ENCODE results near the gene PML.

Gene PML

DNA sequence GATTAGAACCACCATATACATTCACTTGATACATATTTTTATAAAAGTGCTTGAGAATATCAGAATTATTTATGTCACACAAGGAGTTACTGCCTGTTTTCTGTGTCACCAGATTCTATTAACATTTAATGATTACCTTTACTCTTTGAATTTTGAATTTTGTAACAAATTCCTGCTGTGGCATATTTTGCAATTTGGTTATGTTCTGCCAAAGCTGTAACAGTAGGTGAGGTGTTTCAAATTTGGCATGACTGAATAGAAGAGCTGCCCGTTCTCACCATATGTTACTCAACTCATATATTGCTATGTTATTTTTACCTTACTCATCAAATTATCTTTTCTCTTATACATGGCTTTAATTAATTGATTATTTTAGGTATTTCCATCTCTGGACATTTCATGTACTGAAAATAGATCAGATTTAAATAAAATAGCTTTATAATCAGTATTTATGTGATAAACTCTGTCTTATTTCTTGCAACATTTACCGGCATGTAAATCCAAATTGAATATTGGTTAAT lies 18.9 kb downstream of the PML start:
- DNase-seq: no peak

- DNase-seq: no peak
Observed at GRCh38 chr15:74019734-74020133, 25.2 kb downstream of the PML start.

- no peak for DNase-seq
Observed at GRCh38 chr15:74022706-74023470, 28.4 kb downstream of the PML start.

DNA sequence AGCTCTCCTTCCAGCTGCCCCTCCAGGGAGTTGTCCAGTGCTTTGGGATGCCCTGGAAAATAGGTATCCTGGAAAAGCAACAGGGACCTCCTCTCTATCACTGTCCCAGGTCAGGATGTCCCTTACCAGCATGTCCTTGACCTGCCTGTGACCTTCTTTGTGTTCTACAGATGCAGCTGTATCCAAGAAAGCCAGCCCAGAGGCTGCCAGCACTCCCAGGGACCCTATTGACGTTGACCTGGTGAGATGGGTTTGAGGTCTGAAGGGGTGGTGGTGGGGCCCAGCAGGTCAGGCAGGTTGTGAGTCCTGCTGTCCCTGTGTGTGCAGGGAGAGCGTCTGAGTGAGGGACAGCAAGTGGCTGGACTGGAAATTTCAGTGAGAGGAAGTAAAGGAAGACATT lies 30.2 kb downstream of the PML start:
- DNase-seq: no peak

GRCh38 chr15:74025436-74025835 lies 30.9 kb downstream of the PML start:
- DNase-seq: no peak

DNA sequence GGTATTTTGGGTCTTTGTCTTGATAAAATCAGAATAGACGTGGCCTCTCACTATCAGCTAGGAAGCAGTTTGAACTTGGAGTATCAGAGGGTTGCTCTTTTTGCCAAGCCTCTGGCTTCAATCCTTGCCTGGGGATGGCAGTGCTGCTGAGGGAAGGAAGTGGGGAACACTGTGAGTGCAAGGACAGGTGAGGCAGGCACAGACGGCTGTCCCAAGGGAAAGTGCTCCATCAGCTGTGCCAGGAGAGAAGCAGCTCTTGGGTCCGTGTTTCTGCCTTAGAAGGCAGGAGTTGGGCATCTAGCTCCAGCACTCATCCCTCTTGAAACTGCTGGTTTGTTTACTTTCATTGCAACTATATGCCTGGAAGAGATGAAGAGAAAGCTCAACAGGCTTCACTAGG lies 33.2 kb downstream of the PML start:
- no peak for DNase-seq

DNA sequence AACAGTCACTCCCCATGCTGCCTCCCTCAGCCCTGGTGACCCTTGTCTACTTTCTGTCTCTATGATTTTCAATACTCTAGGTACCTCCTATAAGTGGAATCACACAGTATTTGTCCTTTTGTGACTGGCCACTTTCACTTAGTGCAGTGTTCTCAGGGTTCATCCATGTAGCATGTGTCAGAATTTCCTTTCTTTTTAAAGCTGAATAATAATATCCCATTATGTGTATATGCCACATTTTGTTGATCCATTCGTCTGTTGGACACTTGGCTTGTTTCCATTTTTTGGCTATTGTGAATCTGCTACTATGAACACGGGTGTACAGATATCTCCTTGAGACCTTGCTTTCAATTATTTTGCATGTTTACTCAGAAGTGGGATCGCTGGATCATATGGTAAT lies 34.1 kb downstream of the PML start:
- DNase-seq: no peak

DNA sequence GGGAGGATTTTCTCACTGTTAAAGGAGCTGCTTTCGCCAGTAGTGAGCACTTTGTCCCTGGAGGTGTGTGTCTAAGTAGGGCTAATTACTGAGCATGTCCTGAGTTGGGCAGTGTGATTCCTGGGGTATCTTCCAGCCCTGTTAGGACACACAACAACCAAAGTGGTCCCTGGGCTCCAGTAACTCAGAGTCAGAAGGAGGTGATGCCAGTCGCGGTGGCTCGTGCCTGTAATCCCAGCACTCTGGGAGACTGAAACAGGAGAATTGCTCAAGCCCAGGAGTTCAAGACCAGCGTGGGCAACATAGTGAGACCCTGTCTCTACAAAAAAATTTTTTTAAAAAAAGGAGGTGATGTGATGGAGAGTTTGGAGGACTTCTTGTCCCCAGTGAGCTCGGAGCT lies 37.5 kb downstream of the PML start:
- no peak for DNase-seq

DNA sequence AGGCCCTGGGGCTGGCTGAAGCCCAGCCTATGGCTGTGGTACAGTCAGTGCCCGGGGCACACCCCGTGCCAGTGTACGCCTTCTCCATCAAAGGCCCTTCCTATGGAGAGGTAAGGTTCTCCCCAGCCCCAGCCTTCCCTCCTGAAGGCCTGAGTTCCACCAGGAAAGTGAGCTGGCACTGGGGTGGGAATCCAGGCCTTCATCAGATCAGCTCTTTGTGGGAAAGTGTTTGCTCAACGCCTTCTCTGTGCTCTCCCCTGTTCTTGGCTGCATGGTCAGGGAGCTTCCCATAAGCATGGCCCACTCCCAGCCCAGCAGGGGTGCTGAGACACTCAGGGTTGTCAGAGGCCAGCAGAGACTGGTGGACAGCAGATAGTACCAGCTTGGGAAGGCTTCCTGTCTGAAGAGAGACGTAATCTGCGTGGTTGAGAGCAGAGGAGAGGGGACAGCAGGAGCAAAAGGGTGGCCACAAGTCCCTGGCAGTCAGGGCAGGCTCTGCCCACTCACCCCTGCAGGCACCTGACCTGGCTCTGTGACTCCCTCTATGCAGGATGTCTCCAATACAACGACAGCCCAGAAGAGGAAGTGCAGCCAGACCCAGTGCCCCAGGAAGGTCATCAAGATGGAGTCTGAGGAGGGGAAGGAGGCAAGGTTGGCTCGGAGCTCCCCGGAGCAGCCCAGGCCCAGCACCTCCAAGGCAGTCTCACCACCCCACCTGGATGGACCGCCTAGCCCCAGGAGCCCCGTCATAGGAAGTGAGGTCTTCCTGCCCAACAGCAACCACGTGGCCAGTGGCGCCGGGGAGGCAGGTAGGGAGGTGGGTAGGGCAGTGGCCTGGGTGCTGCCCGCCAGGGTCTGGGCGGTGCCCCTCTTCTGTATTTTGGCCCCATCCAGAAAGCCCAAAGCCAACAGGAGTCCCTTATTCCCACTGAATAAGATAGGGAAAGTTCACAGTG lies 38.4 kb downstream of the PML start:
- DNase-seq: peak; percentile 56

GRCh38 chr15:74034206-74034755 lies 39.8 kb downstream of the PML start:
- DNase-seq: no peak

DNA sequence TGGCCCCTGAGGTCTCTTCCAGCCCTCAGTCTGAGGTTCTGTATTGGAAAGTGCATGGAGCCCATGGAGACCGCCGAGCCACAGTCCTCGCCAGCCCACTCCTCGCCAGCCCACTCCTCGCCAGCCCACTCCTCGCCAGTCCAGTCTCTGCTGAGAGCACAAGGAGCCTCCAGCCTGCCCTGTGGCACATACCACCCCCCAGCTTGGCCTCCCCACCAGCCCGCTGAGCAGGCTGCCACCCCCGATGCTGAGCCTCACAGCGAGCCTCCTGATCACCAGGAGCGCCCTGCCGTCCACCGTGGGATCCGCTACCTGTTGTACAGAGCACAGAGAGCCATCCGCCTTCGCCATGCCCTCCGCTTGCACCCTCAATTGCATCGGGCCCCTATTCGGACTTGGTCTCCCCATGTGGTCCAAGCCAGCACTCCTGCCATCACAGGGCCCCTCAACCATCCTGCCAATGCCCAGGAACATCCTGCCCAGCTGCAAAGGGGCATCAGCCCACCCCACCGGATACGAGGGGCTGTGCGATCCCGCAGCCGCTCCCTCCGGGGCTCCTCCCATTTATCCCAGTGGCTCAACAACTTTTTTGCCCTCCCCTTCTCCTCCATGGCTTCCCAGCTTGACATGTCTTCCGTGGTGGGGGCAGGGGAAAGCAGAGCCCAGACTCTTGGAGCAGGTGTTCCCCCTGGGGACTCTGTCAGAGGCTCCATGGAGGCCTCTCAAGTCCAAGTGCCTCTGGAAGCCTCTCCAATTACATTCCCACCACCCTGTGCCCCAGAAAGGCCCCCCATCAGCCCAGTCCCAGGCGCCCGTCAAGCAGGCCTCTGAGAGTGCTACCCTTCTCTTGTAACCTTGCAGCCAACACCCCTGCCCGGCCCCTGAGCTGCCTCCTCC lies 40.9 kb downstream of the PML start:
- no peak for DNase-seq

DNA sequence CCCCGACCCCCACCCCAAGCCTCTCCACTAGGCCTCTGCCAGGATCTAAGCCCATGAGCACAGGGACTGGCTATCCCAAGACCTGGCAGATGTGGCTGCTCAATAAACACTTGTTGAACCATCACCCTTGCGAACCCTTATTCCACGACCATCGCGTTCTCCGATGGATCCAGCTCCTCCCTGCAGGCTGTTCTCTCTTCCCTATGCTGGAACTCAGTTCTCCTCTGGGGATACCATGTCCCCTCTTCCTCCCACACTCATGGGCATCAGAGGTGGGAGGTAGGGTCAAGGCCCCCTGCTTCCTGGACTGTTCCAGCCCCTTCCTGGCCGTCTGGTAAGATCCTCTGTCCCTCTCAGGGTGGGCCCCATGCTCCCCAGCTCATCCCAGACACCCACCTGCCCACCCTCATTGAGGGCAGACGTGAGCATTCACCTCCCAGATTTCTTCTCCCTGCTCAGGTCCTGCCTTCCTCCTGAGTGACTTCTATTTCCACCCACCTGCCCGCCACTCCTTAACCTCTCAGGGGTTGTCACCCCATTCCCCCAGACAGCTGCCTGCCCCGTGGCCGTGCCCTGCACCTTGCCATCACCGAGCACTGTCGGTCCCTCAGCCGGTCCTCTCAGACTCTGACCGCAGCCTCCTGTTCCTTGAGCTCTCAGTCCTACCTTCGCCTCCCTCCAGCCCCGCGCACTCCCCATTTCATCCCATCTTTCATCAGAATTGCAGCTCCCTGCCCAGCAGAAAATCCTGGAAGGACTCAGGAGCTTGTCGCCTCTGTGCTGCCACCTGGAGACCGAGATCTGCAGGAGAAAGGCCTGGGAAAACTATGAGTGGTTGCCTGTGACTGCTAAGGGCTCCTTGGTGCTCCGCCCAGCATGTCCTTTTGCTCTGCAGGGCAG lies 42.0 kb downstream of the PML start:
- DNase-seq: no peak

- DNase-seq: no peak
Observed at GRCh38 chr15:74037171-74038117, 42.9 kb downstream of the PML start.

DNA sequence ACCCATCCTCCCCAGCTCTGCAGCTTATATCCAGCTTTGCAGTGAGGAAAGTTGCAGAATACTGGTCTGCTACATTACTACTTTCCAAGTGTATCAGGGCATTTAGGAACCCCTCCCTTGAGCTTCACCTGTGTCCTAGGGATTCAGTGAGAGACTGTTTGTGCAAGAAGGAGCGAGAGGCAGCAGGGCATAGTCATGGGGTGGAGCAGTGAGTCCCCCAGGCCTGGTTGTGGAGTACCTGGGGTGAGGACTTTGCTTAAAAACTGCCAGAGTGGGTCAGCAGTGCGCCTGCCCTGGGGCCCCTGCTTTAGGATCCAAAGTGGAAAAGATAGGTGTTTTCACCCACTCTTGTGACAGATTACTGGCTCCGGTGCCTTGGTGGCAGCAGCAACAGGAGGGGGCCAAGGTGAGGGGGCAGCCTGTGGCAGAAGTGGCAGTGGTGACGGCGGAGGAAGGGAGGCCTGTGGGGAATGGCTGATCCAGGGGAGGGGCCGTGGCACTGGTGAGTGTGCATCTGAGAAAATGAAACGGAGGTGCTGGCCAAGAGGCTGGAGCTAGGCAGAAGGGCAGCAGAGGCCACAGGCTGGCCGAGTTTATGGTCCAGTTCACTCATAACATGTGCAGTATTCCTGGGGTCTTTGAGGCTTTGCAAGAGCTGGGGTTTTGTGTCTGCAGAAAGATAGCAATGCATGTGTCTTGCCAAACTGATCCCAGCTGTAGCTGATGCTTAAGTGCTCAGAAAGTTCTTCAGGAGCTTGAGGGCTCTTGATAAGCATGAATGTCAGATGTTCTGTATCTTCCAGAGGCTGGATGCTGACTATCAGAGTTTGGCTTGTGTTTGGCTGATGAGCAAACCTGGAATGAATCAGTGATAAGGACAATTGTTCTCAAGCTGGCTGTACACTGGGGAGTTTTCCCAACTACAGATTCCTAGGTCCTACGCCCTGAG lies 44.5 kb downstream of the PML start:
- no peak for DNase-seq

DNA sequence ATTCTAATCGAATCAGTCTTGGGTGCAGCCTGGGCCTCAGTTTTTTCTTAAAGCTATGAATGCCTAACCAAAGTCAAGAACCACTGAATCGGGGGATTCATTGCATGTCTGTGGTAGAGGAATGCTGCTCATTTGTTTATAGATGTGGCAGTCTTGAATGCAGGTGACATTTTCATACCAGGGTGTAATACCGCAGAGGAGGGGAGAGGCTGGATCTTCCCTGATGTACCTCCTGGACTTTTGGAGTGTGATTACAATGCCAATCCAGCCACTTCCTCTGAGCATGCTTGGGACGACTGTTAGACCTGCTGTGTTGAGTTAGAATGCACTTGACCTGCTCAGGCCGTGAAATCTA lies 45.1 kb downstream of the PML start:
- no peak for DNase-seq

- no peak for DNase-seq
Observed at GRCh38 chr15:74040109-74040850, 45.8 kb downstream of the PML start.

DNA sequence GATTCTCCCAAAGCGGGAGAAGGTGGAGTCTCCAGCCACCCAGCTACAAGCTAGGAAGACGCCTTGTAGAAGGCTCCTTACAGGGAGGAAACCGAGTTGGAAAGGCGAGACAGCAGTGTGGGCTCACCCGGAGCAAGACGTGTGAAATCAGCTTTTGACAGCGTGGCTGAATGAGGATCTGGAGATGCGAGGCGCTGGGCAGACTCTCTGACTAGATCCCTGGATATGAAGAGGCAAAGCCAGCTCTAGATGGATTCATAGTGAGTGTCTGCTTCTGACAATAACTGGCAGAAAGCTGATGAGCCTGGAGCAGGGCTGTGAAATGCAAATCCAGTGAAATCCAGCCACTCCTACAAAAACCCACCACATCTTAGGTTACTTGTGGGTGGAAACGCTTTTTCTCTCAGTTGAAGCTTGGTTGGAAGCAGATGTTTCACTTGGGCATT lies 46.8 kb downstream of the PML start:
- no peak for DNase-seq

DNA sequence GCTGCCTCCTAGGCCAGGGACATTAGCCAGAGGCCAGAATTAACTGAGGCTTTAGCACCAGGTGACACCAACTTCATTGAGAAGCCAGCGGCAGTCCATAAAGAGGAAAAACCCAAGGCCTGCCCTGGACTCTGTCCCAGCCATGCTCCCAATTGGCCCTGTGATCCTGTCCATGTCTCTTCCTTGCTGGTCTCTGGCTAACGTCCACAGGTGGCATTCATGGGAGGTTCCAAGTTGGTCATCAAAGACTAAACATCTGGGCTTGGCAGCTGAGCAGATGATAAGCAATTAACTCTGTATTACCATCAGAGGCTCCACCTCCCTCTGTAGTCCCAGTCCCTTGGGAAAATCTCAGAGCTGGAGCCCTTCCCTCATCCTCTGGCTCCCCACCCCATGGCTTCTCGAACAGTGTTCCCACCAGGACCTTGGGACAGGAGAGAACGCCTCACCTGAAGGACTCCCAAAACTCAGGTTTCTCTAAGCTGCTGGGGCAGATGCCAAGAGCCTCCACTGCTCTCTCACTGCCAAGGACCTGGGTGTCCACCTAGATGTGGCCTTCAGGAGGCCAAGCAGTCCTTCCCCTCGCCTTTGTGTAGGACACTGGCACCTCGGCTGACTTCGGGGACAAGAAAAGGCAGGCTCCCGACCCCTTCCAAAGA lies 47.4 kb downstream of the PML start:
- DNase-seq: no peak

Data from inflammatory macrophage treated with lipopolysaccharide for 4 hours (primary cell).